Activated CD8-positive, alpha-beta memory T cell treated with anti-CD3 and anti-CD28 coated beads, Interleukin-2, amount 50 U/mL, for 24 hours (primary cell): ENCODE measurements around the gene MLYCD.
A peak's percentile ranks its signal among the peaks of the same experiment; 100 is the strongest.

Source experiments
- DNase-seq: peaks from one replicate; pipeline ENCODE4 v3.0.0-alpha.2; 2020; ENCODE audit errors: extremely low read depth

Gene MLYCD

GRCh38 chr16:83954577-83955016, 55.7 kb downstream of the MLYCD start:
- no peak for DNase-seq

GRCh38 chr16:83955218-83956130, 56.6 kb downstream of the MLYCD start:
- no peak for DNase-seq

- peak; percentile 52 for DNase-seq
Observed at GRCh38 chr16:83956336-83957289, 57.7 kb downstream of the MLYCD start.

- no peak for DNase-seq
Observed at GRCh38 chr16:83957296-83957855, 58.5 kb downstream of the MLYCD start.

- DNase-seq = no peak
Observed at GRCh38 chr16:83958137-83958845, 59.4 kb downstream of the MLYCD start.

GRCh38 chr16:83958846-83959565, 60.1 kb downstream of the MLYCD start:
- DNase-seq = no peak

- DNase-seq = no peak
Observed at GRCh38 chr16:83959656-83960434, 60.9 kb downstream of the MLYCD start.

- no peak for DNase-seq
Observed at GRCh38 chr16:83960521-83961249, 61.8 kb downstream of the MLYCD start.

- DNase-seq = no peak
Observed at GRCh38 chr16:83961591-83961990, 62.7 kb downstream of the MLYCD start.

- no peak for DNase-seq
Observed at GRCh38 chr16:83963277-83964119, 64.6 kb downstream of the MLYCD start.

- DNase-seq = no peak
Observed at GRCh38 chr16:83964684-83965443, 65.9 kb downstream of the MLYCD start.

GRCh38 chr16:83965444-83966152, 66.7 kb downstream of the MLYCD start:
- no peak for DNase-seq

- no peak for DNase-seq
Observed at GRCh38 chr16:83966153-83966696, 67.3 kb downstream of the MLYCD start.

- no peak for DNase-seq
Observed at GRCh38 chr16:83967091-83967490, 68.2 kb downstream of the MLYCD start.

GRCh38 chr16:83967838-83968305, 69.0 kb downstream of the MLYCD start, which contains the start of gene NECAB2:
NECAB2 (plus strand) TSS chr16:83968244; CDS start chr16:83968649, 405 bp downstream.
- no peak for DNase-seq

- DNase-seq = no peak
Observed at GRCh38 chr16:83968306-83968851, 69.5 kb downstream of the MLYCD start.
